H1 (cell line): Measurements from ENCODE around the gene ATP6V1G3. TPM values are rescaled to one million over a fixed set of nuclear protein-coding genes. Genes with fewer than 3 reads are reported as not detected.

Experiments used
- CTCF ChIA-PET: fragments of 300-600 bp; sonication (Branson Sonifier 250); formaldehyde crosslinking; loops from one replicate; lab custom pipeline; 2021; ENCODE audit not compliant: partially characterized antibody; lab: Charles Lee
- POLR2A ChIA-PET: fragments of 300-600 bp; sonication (Branson Sonifier 250); formaldehyde crosslinking; loops from one replicate; lab custom pipeline; 2021; ENCODE audit warnings: inconsistent platforms; ENCODE audit not compliant: partially characterized antibody; lab: Charles Lee
- DNase-seq, 2 experiments: peaks; one replicate each; pipeline versions ENCODE4 v3.0.0 to v3.0.0-alpha.2; 2010 to 2022; ENCODE audit warnings: low spot score in 2 of 2, low read depth in 1 of 2, mixed read lengths in 1 of 2
- FAIRE-seq: peaks from 2 replicates; lab custom pipeline; 2011; peaks lifted over from hg19 to GRCh38; lab: Jason Lieb, UNC
- H2AFZ ChIP-seq: 2 replicates; pipeline ENCODE4 v1.8.1; 2012; ENCODE audit warnings: low read length, inconsistent platforms
- H2AK5ac ChIP-seq: 2 replicates; pipeline ENCODE4 v1.6.1; 2013; ENCODE audit warnings: low read depth, low read length
- H2BK120ac ChIP-seq: replicated peaks from 2 replicates; pipeline ENCODE3; 2013; ENCODE audit warnings: low read depth, low read length, inconsistent platforms
- H2BK12ac ChIP-seq: 2 replicates; pipeline ENCODE4 v1.6.1; 2013; ENCODE audit warnings: low read depth, low read length
- H2BK15ac ChIP-seq: 2 replicates; pipeline ENCODE4 v1.6.1; 2013; ENCODE audit warnings: low read length
- H2BK20ac ChIP-seq: 2 replicates; pipeline ENCODE4 v1.6.1; 2013; ENCODE audit warnings: low read length
- H2BK5ac ChIP-seq: 2 replicates; pipeline ENCODE4 v1.6.1; 2013; ENCODE audit warnings: low read depth, low read length
- H3K14ac ChIP-seq: 2 replicates; pipeline ENCODE4 v1.6.1; 2013; ENCODE audit warnings: inconsistent platforms; ENCODE audit not compliant: insufficient read length
- H3K18ac ChIP-seq: 2 replicates; pipeline ENCODE4 v1.6.1; 2013; ENCODE audit warnings: low read length; ENCODE audit errors: extremely low read depth
- H3K23ac ChIP-seq: 2 replicates; pipeline ENCODE4 v1.6.1; 2013; ENCODE audit warnings: inconsistent platforms; ENCODE audit not compliant: insufficient read length
- H3K23me2 ChIP-seq: 2 replicates; pipeline ENCODE4 v1.6.1; 2013; ENCODE audit warnings: low read depth, low read length
- H3K27ac ChIP-seq: 2 replicates; pipeline ENCODE4 v1.6.1; 2011; ENCODE audit warnings: low read depth, low read length, inconsistent platforms
- H3K27me3 ChIP-seq, 4 experiments: replicated peaks in 1 of 4; 1 replicate in 1 of 4; 2 replicates in 3 of 4; pipeline versions ENCODE4 v1.6.1 to v1.8.1; 2011 to 2013; ENCODE audit warnings: low read length in 3 of 4, mild to moderate bottlenecking in 3 of 4, inconsistent platforms in 2 of 4, mixed read lengths in 2 of 4, moderate library complexity in 1 of 4; ENCODE audit not compliant: control insufficient read depth in 3 of 4, insufficient read depth in 3 of 4; ENCODE audit errors: extremely low read depth in 1 of 4
- H3K36me3 ChIP-seq, 4 experiments: 2 replicates each; pipeline versions ENCODE4 v1.6.1 to v1.8.1; 2011 to 2013; ENCODE audit warnings: mild to moderate bottlenecking in 4 of 4, low read length in 3 of 4, moderate library complexity in 2 of 4, control low read depth in 1 of 4, inconsistent platforms in 1 of 4; ENCODE audit not compliant: insufficient read depth in 4 of 4, control insufficient read depth in 2 of 4
- H3K4ac ChIP-seq: replicated peaks from 2 replicates; pipeline ENCODE3; 2013; ENCODE audit warnings: low read length, low read depth, mixed read lengths, inconsistent platforms; ENCODE audit not compliant: insufficient read length
- H3K4me1 ChIP-seq, 4 experiments: replicated peaks in 1 of 4; 1 replicate in 1 of 4; 2 replicates in 3 of 4; pipeline versions ENCODE4 v1.6.1 to v1.8.1; 2011 to 2013; ENCODE audit warnings: low read length in 3 of 4, inconsistent platforms in 2 of 4, mixed read lengths in 1 of 4; ENCODE audit not compliant: insufficient read depth in 4 of 4, control insufficient read depth in 3 of 4
- H3K4me2 ChIP-seq, 2 experiments: 2 replicates each; pipeline versions ENCODE4 v1.6.1 to v1.8.1; 2011 to 2013; ENCODE audit warnings: low read depth in 2 of 2, low read length in 2 of 2, control low read depth in 1 of 2, inconsistent platforms in 1 of 2, mild to moderate bottlenecking in 1 of 2; ENCODE audit not compliant: insufficient read depth in 1 of 2
- H3K4me3 ChIP-seq, 4 experiments: fragments of 200-600, 300-600 bp in 1 of 4; sonication (generic), shearing (Covaris generic), sonication (Bioruptor Twin) in 1 of 4; 2 replicates each; pipeline versions ENCODE4 v1.5.1 to v1.8.1; 2011 to 2016; ENCODE audit warnings: low read length in 4 of 4, low read depth in 3 of 4, control low read depth in 2 of 4, inconsistent platforms in 2 of 4, mild to moderate bottlenecking in 2 of 4, mixed read lengths in 1 of 4, moderate library complexity in 1 of 4; ENCODE audit not compliant: insufficient read depth in 2 of 4; ENCODE audit errors: extremely low read depth in 1 of 4
- H3K56ac ChIP-seq: replicated peaks from 2 replicates; pipeline ENCODE3; 2013; ENCODE audit warnings: low read depth, mild to moderate bottlenecking, mixed read lengths, low read length, inconsistent platforms; ENCODE audit not compliant: insufficient read length
- H3K79me1 ChIP-seq: 2 replicates; pipeline ENCODE4 v1.6.1; 2013; ENCODE audit warnings: low read depth, low read length, control low read depth
- H3K79me2 ChIP-seq, 2 experiments: 2 replicates each; pipeline versions ENCODE4 v1.6.1 to v1.8.1; 2012 to 2013; ENCODE audit warnings: low read length in 2 of 2, mild to moderate bottlenecking in 2 of 2, inconsistent platforms in 1 of 2; ENCODE audit not compliant: insufficient read depth in 2 of 2, control insufficient read depth in 1 of 2
- H3K9ac ChIP-seq, 4 experiments: replicated peaks in 1 of 4; 1 replicate in 1 of 4; 2 replicates in 3 of 4; pipeline versions ENCODE4 v1.6.1 to v1.8.1; 2011 to 2013; ENCODE audit warnings: low read depth in 3 of 4, low read length in 3 of 4, control low read depth in 2 of 4, mild to moderate bottlenecking in 2 of 4, moderate library complexity in 2 of 4, inconsistent platforms in 1 of 4; ENCODE audit errors: extremely low read depth in 1 of 4
- H3K9me3 ChIP-seq, 2 experiments: 2 replicates each; pipeline versions ENCODE4 v1.6.1 to v1.8.1; 2012 to 2013; ENCODE audit warnings: mild to moderate bottlenecking in 2 of 2, moderate library complexity in 2 of 2, control low read depth in 1 of 2, inconsistent platforms in 1 of 2, low read depth in 1 of 2, low read length in 1 of 2, mixed read lengths in 1 of 2; ENCODE audit not compliant: insufficient read depth in 2 of 2
- H4K20me1 ChIP-seq, 2 experiments: replicated peaks in 1 of 2; 2 replicates each; pipeline versions ENCODE3 to v1.8.1; 2011 to 2013; ENCODE audit warnings: inconsistent platforms in 2 of 2, low read length in 2 of 2, mild to moderate bottlenecking in 1 of 2; ENCODE audit not compliant: insufficient read depth in 2 of 2, control insufficient read depth in 1 of 2
- H4K5ac ChIP-seq: 2 replicates; pipeline ENCODE4 v1.6.1; 2013; ENCODE audit warnings: low read length, low read depth, mixed read lengths, inconsistent platforms; ENCODE audit not compliant: insufficient read length
- H4K8ac ChIP-seq: 2 replicates; pipeline ENCODE4 v1.8.0; 2013; ENCODE audit warnings: mild to moderate bottlenecking, moderate library complexity, low read length, inconsistent platforms; ENCODE audit not compliant: insufficient read depth; ENCODE audit errors: extremely low read depth
- H4K91ac ChIP-seq: replicated peaks from 2 replicates; pipeline ENCODE3; 2013; ENCODE audit warnings: low read length, mixed read lengths, inconsistent platforms; ENCODE audit not compliant: insufficient read length
- CTCF ChIP-seq, 3 experiments: IDR thresholded peaks; 1 replicate in 2 of 3; 2 replicates in 1 of 3; pipeline versions ENCODE4 v1.5.1 to v1.6.1; 2011; ENCODE audit warnings: low read length in 3 of 3, mild to moderate bottlenecking in 3 of 3, inconsistent platforms in 2 of 3, low read depth in 1 of 3, moderate library complexity in 1 of 3; ENCODE audit not compliant: insufficient read depth in 1 of 3; ENCODE audit errors: control extremely low read depth in 1 of 3
- JUND ChIP-seq: IDR thresholded peaks from 2 replicates; pipeline ENCODE4 v1.6.1; 2011; ENCODE audit warnings: mild to moderate bottlenecking, improper control_type of control experiment, low read length
- KDM5A ChIP-seq: fragments of 200-600 bp; IDR thresholded peaks from 2 replicates; pipeline ENCODE4 v1.7.1; 2012; ENCODE audit warnings: mild to moderate bottlenecking, low read length, inconsistent platforms, mixed read lengths
- SAP30 ChIP-seq: fragments of 300-600 bp; sonication (generic); IDR thresholded peaks from 2 replicates; pipeline ENCODE4 v1.7.1; 2012; ENCODE audit warnings: low read length, moderate library complexity, mild to moderate bottlenecking, inconsistent platforms; ENCODE audit not compliant: insufficient read depth, insufficient replicate concordance
- SP1 ChIP-seq: IDR thresholded peaks from 2 replicates; pipeline ENCODE4 v1.6.1; 2011; ENCODE audit warnings: low read depth, low read length
- TAF7 ChIP-seq: optimal IDR thresholded peaks from 2 replicates; pipeline ENCODE3; 2011; ENCODE audit warnings: low read depth, mild to moderate bottlenecking, inconsistent platforms, low read length, moderate library complexity, borderline replicate concordance
- TBP ChIP-seq: IDR thresholded peaks from 2 replicates; pipeline ENCODE4 v1.6.1; 2011; ENCODE audit warnings: low read depth, low read length, improper control_type of control experiment
- WGBS, 2 experiments: shearing (Covaris generic) in 1 of 2; methylation state at CpG; one replicate each; pipeline versions ENCODE4 v1.1.6 to v1.1.7; 2013 to 2015; ENCODE audit warnings: low lambda C conversion rate in 2 of 2, mixed read lengths in 2 of 2, inconsistent platforms in 1 of 2, low coverage in 1 of 2, missing lambda C conversion rate in 1 of 2; ENCODE audit not compliant: insufficient replicate concordance in 2 of 2, insufficient coverage in 1 of 2, insufficient read length in 1 of 2; ENCODE audit errors: extremely low coverage in 1 of 2, missing lambda C conversion rate in 1 of 2; 5-methylcytosine and 5-hydroxymethylcytosine counted together
- polyA plus RNA-seq, 7 experiments: library from polyadenylated mRNA; depleted of rRNA in 3 of 7; stranded (reverse) in 5 of 7; unstranded in 2 of 7; fragments of >200 nt in 5 of 7; fragments of 200-250 nt in 2 of 7; gene quantifications; 1 replicate in 5 of 7; 2 replicates in 1 of 7; 4 replicates in 1 of 7; pipeline versions ENCODE4 v1.2.1 to v1.2.3, GENCODE V29; 2011 to 2013; ENCODE audit warnings: missing spikeins in 2 of 7, mixed read lengths in 2 of 7
- total RNA-seq: library from RNA; stranded (reverse); fragmentation: NEBNext Ultra II Directional; extraction: Animal tissue kit (Norgen Biotek cat#: 25700); gene quantifications from 2 replicates; pipeline ENCODE4 v1.2.1, GENCODE V29; 2021

ATP6V1G3 gene
- total and polyA plus RNA-seq, 2 of the 8 experiments (the other 6 are each of a cell fraction or from before 2014, with no cell fraction given) = not detected

- no peak for DNase-seq
- Histone ChIP-seq H2BK5ac (no peak overlapping the region), H3K23ac (no peak overlapping the region), H4K20me1 (no peaks in the 10 kb centered on the region), H3K9ac (no peak overlapping the region), H3K79me1 (no peaks in the 10 kb centered on the region), H3K56ac (no peak overlapping the region), H3K14ac (no peak overlapping the region), H3K27me3 (no peaks in the 10 kb centered on the region), H4K5ac (peak overlapping the region; percentile 3), H2BK20ac (no peak overlapping the region), H3K18ac (no peak overlapping the region; the same call in 1 of the 2 replicates), H3K79me2 (no peaks in the 10 kb centered on the region), H2BK12ac (no peak overlapping the region), H2BK15ac (no peak overlapping the region), H3K4ac (no peak overlapping the region), H3K4me1 (peaks cover 0 to 10% (median 1%) of the 10 kb centered on the region in 4 experiments; a peak in 3 of 7 replicates), H3K9me3 (no peaks in the 10 kb centered on the region), H2BK120ac (peak overlapping the region; percentile 86), H3K4me2 (peak overlapping the region in 1 of 2 experiments; percentile 28; a peak in 1 of 4 replicates), H2AFZ (no peak overlapping the region), H3K27ac (0 out of 2 replicates have a peak overlapping the region, but pooled peaks have one; percentile 12), H3K23me2 (no peaks in the 10 kb centered on the region), H3K4me3 (peak overlapping the region in 1 of 4 experiments; percentile 20; a peak in 1 of 8 replicates), H4K91ac (no peak overlapping the region), H4K8ac (no peak overlapping the region), H3K36me3 (no peaks in the 10 kb centered on the region), H2AK5ac (no peak overlapping the region)
- POLR2A ChIA-PET = no interaction called here
- CTCF ChIA-PET = no interaction called here
- 52% methylated on average over 5 of the region's 5 CpGs; no CpG with 5 or more reads in 1 of the 2 experiments for WGBS, 2 experiments
- TF ChIP-seq SP1 (no peak), TBP (no peak), KDM5A (no peak), SAP30 (no peak), CTCF (IDR thresholded peaks at IDR 0.05; ENCODE audit: control extremely low read depth in 1 of 3, insufficient read depth in 1 of 3, low read depth in 1 of 3, low read length in 3 of 3) (no peak), JUND (peak; percentile 29; the same call in 1 of the 2 replicates), TAF7 (no peak)
- no peak for FAIRE-seq
Measured at GRCh38 chr1:198520524-198521254, 19.8 kb downstream of the ATP6V1G3 start.
